HG03280 (cell line): ENCODE results near the gene ARHGAP22.

Source experiments
- ATAC-seq: cut with Tn5 transposase; IDR thresholded peaks from one replicate; pipeline ENCODE4 v1.9.1; 2021; ENCODE audit warnings: mild to moderate bottlenecking, moderate library complexity; ENCODE audit not compliant: unreplicated experiment

The ARHGAP22 gene

GRCh38 chr10:48608279-48608681 lies 3.4 kb upstream of the ARHGAP22 start:
- peak; percentile 87 for ATAC-seq

GRCh38 chr10:48607356-48608278 lies 2.7 kb upstream of the ARHGAP22 start:
- no peak for ATAC-seq

- ATAC-seq, result no peak
Observed at GRCh38 chr10:48606530-48607355, 1.9 kb upstream of the ARHGAP22 start.

DNA sequence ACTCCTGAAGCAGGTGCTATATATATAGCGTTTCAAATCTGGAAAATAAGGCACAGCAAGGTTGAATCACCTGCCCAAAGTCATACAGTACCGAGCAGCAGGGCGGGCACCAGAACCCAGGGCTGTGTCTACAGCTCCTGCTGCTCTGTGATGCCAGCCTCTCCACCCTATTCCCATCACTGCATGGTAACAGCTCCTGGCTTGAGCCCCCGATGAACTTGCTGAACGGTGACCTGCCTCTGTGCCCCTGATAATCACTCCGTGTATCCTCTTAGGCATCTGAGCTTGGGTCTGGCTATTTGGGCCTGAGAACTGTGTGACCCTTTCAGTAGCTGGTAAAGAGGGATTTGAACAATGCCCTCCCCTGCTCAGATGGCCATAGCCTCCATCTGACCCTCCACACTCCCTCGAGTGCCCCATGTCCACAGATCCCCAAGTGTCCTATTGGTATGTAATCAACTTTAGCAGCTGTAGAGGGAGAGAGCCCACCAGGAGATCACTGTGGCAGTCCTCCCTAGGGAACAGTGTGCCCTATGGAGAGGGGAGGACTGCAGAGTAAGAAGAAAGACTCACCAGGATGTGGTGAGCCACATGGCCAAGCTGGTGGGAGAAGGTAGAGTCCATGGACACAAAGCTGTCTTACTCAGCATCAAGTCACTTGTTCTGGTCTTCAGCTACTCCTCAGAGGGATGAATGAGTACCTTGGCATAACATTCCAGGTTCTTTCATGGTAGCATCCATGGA lies 1.1 kb upstream of the ARHGAP22 start:
- ATAC-seq, result no peak

GRCh38 chr10:48604039-48604990 lies 558 bp downstream of the ARHGAP22 start:
- ATAC-seq, result no peak

- ATAC-seq, result no peak
Observed at GRCh38 chr10:48603421-48604038, 1.3 kb downstream of the ARHGAP22 start.

DNA sequence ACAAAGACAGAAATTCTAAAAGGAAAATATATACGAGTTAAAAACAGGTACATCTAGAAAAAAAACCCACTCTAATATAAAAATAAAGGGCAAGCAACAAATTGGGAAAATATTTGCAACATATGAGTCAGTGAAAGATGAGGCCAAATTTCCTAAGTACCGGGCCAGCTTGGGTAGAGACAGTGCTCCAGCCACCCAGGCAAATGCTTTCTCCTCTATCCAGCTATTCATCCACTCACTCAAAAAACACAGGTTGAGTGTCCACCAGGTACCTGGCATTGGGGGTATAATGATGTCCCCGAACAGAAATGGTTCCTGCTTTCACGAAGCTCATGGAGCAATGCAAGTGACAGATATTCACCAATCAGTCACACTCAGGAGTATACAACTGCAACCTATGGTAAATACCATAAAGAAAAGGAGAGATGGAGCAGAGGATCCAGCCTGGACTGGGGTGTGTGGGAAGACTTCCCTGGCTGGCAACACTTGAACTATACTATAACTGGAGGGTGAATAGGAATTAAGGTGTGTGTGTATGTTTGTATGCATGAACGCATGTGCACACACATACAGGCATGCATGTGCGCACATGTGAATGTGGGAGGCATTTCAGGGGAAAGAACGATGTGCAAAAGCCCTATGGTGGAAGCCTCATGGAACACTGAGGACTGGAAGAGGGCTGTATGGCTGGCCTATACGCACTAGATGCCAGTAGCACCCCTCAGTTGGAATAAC lies 2.3 kb downstream of the ARHGAP22 start:
- ATAC-seq, result no peak

DNA sequence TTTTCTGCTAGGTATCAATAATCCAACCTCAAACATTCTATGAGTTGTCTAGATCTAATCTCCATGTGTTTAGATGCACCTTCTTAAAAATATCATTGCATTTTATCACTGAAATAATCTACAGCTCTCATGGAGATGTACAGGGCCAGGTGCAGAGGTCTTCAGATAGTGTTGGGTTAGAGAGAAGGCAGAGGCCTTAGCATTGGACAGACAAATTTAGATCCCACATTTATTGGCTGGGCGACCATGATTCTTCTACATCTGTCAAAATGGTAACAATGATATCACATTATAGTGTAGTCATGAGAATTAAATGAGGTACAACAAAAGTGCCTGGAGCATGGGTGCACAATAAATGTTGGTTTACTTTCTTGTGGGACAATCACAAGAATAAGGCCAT lies 3.1 kb downstream of the ARHGAP22 start:
- ATAC-seq, result no peak

DNA sequence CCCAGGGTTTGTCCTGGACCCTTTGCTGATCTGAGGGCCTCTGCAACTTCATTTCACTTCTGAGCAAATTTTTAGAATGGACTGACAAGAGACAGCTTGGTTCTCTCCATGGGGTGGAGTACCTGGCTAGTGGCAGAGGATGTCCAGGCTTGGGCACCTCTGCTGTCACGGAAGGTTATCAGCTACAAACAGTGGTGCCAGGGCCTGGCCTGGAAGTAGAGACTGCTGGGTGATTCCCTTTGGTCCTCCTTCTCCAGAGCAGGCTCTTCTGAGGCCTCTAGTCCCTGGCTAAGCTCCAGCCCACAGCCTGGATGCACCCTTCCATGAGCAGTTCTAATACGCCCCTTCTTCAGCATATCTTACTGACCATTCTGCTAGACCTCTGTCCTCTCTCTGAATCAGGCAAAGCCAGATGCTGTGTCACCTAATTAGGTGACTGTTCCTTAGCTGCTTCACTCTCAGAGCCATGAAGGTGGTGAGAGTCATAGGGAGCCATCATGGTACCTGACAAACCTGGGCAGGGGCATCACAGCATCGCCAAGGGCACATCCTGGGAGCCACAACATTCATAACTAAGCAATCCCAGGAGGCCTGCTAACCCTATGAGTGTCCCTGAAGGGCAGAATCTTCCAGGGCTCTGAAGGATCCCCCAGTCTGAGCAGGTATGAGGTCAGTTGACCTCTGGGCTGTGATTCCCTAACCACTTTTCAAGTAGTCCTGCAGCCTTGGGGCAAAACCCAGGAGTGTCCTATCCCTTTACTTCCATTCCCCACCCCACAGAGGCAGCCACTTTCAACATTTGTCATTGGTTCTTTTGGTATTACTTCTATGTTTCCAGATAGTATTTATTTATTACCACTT lies 4.0 kb downstream of the ARHGAP22 start:
- no peak for ATAC-seq

DNA sequence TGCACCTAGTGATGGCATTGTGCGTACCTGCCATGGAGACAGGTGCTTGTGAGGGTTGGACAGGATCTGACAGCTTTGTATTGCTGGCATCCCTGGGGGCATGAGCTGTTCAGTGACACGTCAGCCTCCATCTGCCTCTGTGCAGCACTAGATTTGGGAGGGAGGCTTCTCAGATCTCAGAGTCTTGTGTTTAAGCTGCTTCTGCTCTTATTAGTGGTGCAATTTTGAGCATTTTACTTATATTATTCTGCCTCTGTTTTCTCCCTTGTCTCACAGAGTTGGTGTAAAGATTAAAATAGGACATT lies 5.1 kb downstream of the ARHGAP22 start:
- ATAC-seq, result no peak

GRCh38 chr10:48598936-48599829 lies 5.7 kb downstream of the ARHGAP22 start:
- ATAC-seq, result no peak

DNA sequence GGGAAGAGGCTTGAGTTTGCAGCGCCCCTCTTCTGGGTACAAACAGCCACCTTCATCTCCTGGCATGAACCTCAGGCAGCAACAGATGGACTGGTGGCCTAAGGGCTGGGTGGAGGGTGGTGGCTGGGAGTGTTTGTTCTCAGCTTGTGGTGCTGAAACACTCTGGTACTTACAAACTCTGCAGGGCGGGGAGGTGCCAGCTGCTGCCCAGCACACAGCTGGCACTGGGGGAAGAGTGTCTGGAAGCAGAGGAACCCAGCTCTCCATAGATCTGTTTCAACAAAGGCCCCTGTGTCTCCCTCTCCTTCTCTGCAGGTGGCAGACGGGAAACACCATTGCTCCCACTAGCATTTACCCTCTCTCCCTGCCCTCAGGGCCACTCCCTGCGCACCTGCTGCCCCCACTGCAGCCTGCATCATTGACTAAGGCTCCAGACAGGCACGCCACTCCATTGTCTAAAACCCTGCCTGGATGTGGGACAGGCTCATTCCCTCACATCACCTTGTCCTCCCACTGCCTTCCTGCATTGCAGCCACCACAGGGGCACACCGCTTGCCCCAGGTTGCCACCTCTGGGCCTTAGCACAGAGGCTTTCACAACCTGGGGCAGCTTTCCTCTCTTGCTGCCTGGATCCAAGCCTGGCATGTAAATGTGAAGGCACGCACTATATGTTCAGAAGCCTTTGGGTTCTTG lies 6.5 kb downstream of the ARHGAP22 start:
- ATAC-seq, result no peak

DNA sequence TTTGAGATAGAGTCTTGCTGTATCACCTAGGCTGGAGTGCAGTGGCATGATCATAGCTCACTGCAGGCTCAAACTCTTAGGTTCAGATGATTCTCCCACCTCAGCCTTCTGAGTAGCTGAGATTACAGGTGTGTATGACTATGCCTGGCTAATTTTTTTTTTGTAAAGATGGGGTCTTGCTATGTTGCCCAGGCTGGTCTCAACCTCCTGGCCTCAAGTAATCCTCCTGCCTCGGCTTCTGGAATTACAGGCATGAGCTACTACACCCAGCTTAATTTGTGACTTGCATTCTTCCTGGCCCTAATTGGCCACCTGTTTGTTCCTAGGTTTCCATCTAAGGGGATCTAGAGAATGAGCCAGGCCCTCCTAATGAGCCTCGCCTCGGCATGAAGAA lies 9.3 kb downstream of the ARHGAP22 start:
- no peak for ATAC-seq

DNA sequence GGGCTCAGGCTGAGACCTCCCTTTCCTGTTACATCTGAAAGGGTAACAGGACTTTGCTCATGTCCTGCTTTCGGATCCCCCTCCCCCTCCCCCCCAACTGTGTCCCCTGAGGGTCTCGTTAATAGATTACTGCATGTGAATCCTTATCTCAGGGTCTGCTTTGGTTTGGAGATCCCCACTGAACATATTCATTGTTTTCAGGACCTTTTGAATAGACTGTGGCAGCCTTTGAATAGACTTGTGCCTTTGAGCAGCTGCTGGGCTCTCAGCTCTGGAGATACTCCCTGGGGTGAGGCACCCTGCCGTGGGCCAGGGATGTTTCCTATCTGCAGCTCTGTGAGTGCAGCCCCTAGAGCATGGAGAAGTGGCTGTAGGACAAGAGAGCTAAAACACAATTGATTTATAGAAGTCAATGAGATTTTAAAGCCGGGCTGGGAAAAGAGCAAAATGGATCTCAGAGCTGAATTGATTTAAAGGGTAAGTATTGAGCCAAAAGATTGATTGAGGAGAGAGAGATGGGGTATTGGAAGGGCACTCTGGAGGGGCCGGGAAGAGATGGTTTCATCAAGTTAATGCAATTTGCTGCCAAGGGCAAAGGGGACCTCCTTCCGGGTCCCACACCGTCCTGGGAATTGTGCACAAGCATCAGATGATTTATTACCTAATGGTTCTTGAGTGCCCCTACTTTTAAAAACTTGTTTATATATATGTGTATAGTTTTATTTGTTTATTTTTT lies 9.9 kb downstream of the ARHGAP22 start:
- ATAC-seq, result no peak

DNA sequence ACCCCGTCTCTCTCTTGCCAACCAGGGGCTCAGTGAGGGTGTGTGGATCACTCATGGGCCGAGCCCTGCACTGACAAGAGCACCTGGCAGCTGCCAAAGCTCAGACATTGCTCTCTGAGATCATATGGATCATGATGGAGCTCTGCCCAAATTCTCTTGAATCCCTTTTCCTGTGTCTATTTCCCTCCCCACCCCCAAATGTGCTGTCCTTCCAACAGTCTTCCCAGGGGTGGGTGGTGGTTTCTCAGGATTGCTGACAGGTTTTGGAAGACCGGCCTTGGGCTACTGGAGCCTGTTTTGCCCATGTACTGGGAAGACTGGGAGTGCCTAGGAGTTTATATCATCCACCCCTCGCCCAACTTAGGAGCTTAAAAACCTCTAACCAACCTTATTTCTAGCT lies 10.5 kb downstream of the ARHGAP22 start:
- no peak for ATAC-seq

GRCh38 chr10:48592346-48592745 lies 12.5 kb downstream of the ARHGAP22 start:
- no peak for ATAC-seq
